Putamen (tissue), 1 donor: ENCODE results near the gene DPRX.

Source experiments
- DNase-seq: peaks from one replicate; pipeline ENCODE4 v3.0.0-alpha.2; 2016; ENCODE audit warnings: low spot score

DPRX gene

GRCh38 chr19:53631949-53632407 is at the start of gene DPRX:
DPRX (plus strand) TSS chr19:53631999; CDS start chr19:53632107, 108 bp downstream.
- DNase-seq: no peak

- no peak for DNase-seq
Measured at GRCh38 chr19:53583181-53583580, 48.6 kb upstream of the DPRX start.

- DNase-seq: no peak
Measured at GRCh38 chr19:53586277-53586691, 45.5 kb upstream of the DPRX start.

GRCh38 chr19:53594811-53595509 is 36.8 kb upstream of the DPRX start:
- DNase-seq: no peak

- no peak for DNase-seq
Measured at GRCh38 chr19:53595510-53595867, 36.3 kb upstream of the DPRX start.

GRCh38 chr19:53596056-53596455 is 35.7 kb upstream of the DPRX start:
- no peak for DNase-seq

GRCh38 chr19:53597023-53597422 is 34.8 kb upstream of the DPRX start:
- no peak for DNase-seq

GRCh38 chr19:53598361-53598760 is 33.4 kb upstream of the DPRX start:
- no peak for DNase-seq

- DNase-seq: no peak
Measured at GRCh38 chr19:53600217-53600616, 31.6 kb upstream of the DPRX start.

GRCh38 chr19:53606031-53606430 is 25.8 kb upstream of the DPRX start:
- no peak for DNase-seq

- no peak for DNase-seq
Measured at GRCh38 chr19:53608381-53608780, 23.4 kb upstream of the DPRX start.

- no peak for DNase-seq
Measured at GRCh38 chr19:53612762-53613526, 18.9 kb upstream of the DPRX start.

- no peak for DNase-seq
Measured at GRCh38 chr19:53621885-53622740, 9.7 kb upstream of the DPRX start.

GRCh38 chr19:53624771-53625545 is 6.8 kb upstream of the DPRX start:
- DNase-seq: no peak

GRCh38 chr19:53626486-53626885 is 5.3 kb upstream of the DPRX start:
- DNase-seq: no peak

- DNase-seq: no peak
Measured at GRCh38 chr19:53626976-53627375, 4.8 kb upstream of the DPRX start.

- no peak for DNase-seq
Measured at GRCh38 chr19:53634768-53635167, 3.0 kb downstream of the DPRX start.

GRCh38 chr19:53639471-53639870 is 7.7 kb downstream of the DPRX start:
- DNase-seq: no peak

- no peak for DNase-seq
Measured at GRCh38 chr19:53642381-53643099, 10.7 kb downstream of the DPRX start.

- DNase-seq: no peak
Measured at GRCh38 chr19:53644061-53644816, 12.4 kb downstream of the DPRX start.
